Astrocyte (in vitro differentiated cells and primary cell): Measurements from ENCODE around the gene FAM83C. TPM values are rescaled to one million over a fixed set of nuclear protein-coding genes. Genes with fewer than 3 reads are reported as not detected.

Experiments
- DNase-seq: peaks from one replicate; pipeline ENCODE4 v3.0.0-alpha.2; 2010; ENCODE audit warnings: low read depth
- FAIRE-seq: peaks from 2 replicates; lab custom pipeline; 2011; peaks lifted over from hg19 to GRCh38; lab: Jason Lieb, UNC
- H2AFZ ChIP-seq: 2 replicates; pipeline ENCODE4 v1.6.0; 2012; ENCODE audit warnings: low read depth, low read length, inconsistent platforms
- H3K27ac ChIP-seq: 2 replicates; pipeline ENCODE4 v1.5.1; 2011; ENCODE audit warnings: low read depth, low read length, inconsistent platforms
- H3K27me3 ChIP-seq: 2 replicates; pipeline ENCODE4 v1.6.0; 2011; ENCODE audit warnings: low read length, inconsistent platforms; ENCODE audit not compliant: insufficient read depth
- H3K36me3 ChIP-seq: 2 replicates; pipeline ENCODE4 v1.5.1; 2011; ENCODE audit warnings: low read length, inconsistent platforms; ENCODE audit not compliant: insufficient read depth
- H3K4me1 ChIP-seq: 2 replicates; pipeline ENCODE4 v1.5.1; 2011; ENCODE audit warnings: low read length, inconsistent platforms; ENCODE audit not compliant: insufficient read depth
- H3K4me2 ChIP-seq: 2 replicates; pipeline ENCODE4 v1.6.0; 2012; ENCODE audit warnings: low read length, inconsistent platforms
- H3K4me3 ChIP-seq: 2 replicates; pipeline ENCODE4 v1.5.1; 2011; ENCODE audit warnings: low read depth, mild to moderate bottlenecking, low read length, inconsistent platforms; ENCODE audit not compliant: insufficient read depth
- H3K79me2 ChIP-seq: 2 replicates; pipeline ENCODE4 v1.6.0; 2012; ENCODE audit warnings: mild to moderate bottlenecking, low read length, inconsistent platforms; ENCODE audit not compliant: insufficient read depth
- H3K9ac ChIP-seq: 2 replicates; pipeline ENCODE4 v1.6.0; 2012; ENCODE audit warnings: mild to moderate bottlenecking, low read length, inconsistent platforms
- H3K9me3 ChIP-seq: 2 replicates; pipeline ENCODE4 v1.5.1; 2012; ENCODE audit warnings: low read depth, mild to moderate bottlenecking, low read length, inconsistent platforms; ENCODE audit not compliant: insufficient read depth
- H4K20me1 ChIP-seq: 2 replicates; pipeline ENCODE4 v1.6.0; 2012; ENCODE audit warnings: low read length, inconsistent platforms; ENCODE audit not compliant: insufficient read depth
- H3K27ac Mint-ChIP-seq: one replicate; pipeline ENCODE4 v1.8.0; 2021; ENCODE audit warnings: mild to moderate bottlenecking, mixed read lengths; ENCODE audit not compliant: unreplicated experiment
- H3K27me3 Mint-ChIP-seq: one replicate; pipeline ENCODE4 v1.8.0; 2021; ENCODE audit warnings: low read depth, mixed read lengths; ENCODE audit not compliant: unreplicated experiment
- H3K36me3 Mint-ChIP-seq: one replicate; pipeline ENCODE4 v1.8.0; 2021; ENCODE audit warnings: low read depth, mixed read lengths; ENCODE audit not compliant: unreplicated experiment
- H3K4me1 Mint-ChIP-seq: one replicate; pipeline ENCODE4 v1.8.0; 2021; ENCODE audit warnings: low read depth, mixed read lengths; ENCODE audit not compliant: unreplicated experiment
- H3K4me3 Mint-ChIP-seq: one replicate; pipeline ENCODE4 v1.8.0; 2021; ENCODE audit warnings: mild to moderate bottlenecking, moderate library complexity, mixed read lengths; ENCODE audit not compliant: unreplicated experiment
- H3K9me3 Mint-ChIP-seq: one replicate; pipeline ENCODE4 v1.8.0; 2021; ENCODE audit warnings: mild to moderate bottlenecking, mixed read lengths; ENCODE audit not compliant: unreplicated experiment
- EZH2 ChIP-seq: IDR thresholded peaks from 2 replicates; pipeline ENCODE4 v1.6.1; 2012; ENCODE audit warnings: mild to moderate bottlenecking, low read length, inconsistent platforms; ENCODE audit not compliant: insufficient read depth
- total RNA-seq: library from RNA; stranded (reverse); gene quantifications from 2 replicates; pipeline ENCODE4 v1.2.1, GENCODE V29; 2021
- TF ChIP-seq, protein P1 (sequence below): IDR thresholded peaks from 2 replicates; pipeline ENCODE4 v1.5.1; 2011; ENCODE audit warnings: low read depth, mild to moderate bottlenecking, inconsistent platforms, low read length, moderate library complexity; ENCODE audit not compliant: insufficient read depth

The FAM83C gene
- total RNA-seq, 1 donor from 2014 or later = not detected

DNA sequence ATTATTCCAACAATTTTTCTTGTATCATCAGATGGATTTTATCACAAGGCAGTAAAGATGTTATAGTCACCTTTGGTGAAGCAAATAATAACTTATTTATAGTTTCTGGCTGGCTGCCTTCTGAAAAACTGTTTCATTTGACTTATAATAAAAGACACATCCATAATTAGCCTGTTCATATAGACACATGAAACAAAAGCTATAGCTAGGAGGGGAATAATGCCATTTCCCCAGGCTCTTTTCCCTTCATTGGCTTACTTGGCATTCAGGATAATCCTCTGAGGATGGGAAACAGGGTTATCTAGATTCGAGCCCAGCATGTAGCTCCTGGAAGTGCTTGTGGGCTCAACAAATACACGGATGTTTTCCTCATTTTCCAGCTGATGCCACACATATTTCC lies 48.2 kb downstream of the FAM83C start:
- Histone ChIP-seq H3K9ac (no peak overlapping the region), H3K9me3 (no peaks in the 10 kb centered on the region), H4K20me1 (no peaks in the 10 kb centered on the region), H3K4me1 (no peaks in the 10 kb centered on the region), H3K79me2 (no peaks in the 10 kb centered on the region), H3K4me2 (no peak overlapping the region), H2AFZ (no peak overlapping the region), H3K4me3 (no peak overlapping the region), H3K27ac (no peak overlapping the region), H3K27me3 (peaks cover 22% of the 10 kb centered on the region), H3K36me3 (no peaks in the 10 kb centered on the region)
- FAIRE-seq (no peak), DNase-seq (no peak)
- TF ChIP-seq, protein P1, sequence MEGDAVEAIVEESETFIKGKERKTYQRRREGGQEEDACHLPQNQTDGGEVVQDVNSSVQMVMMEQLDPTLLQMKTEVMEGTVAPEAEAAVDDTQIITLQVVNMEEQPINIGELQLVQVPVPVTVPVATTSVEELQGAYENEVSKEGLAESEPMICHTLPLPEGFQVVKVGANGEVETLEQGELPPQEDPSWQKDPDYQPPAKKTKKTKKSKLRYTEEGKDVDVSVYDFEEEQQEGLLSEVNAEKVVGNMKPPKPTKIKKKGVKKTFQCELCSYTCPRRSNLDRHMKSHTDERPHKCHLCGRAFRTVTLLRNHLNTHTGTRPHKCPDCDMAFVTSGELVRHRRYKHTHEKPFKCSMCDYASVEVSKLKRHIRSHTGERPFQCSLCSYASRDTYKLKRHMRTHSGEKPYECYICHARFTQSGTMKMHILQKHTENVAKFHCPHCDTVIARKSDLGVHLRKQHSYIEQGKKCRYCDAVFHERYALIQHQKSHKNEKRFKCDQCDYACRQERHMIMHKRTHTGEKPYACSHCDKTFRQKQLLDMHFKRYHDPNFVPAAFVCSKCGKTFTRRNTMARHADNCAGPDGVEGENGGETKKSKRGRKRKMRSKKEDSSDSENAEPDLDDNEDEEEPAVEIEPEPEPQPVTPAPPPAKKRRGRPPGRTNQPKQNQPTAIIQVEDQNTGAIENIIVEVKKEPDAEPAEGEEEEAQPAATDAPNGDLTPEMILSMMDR = no peak
- no peak for TF ChIP-seq EZH2
- Mint-ChIP-seq H3K4me1 (peaks cover 18% of the 10 kb centered on the region), H3K27me3 (peaks cover 1% of the 10 kb centered on the region), H3K36me3 (peaks cover 3% of the 10 kb centered on the region), H3K27ac (no peak overlapping the region), H3K9me3 (peaks cover 2% of the 10 kb centered on the region), H3K4me3 (no peak overlapping the region)

DNA sequence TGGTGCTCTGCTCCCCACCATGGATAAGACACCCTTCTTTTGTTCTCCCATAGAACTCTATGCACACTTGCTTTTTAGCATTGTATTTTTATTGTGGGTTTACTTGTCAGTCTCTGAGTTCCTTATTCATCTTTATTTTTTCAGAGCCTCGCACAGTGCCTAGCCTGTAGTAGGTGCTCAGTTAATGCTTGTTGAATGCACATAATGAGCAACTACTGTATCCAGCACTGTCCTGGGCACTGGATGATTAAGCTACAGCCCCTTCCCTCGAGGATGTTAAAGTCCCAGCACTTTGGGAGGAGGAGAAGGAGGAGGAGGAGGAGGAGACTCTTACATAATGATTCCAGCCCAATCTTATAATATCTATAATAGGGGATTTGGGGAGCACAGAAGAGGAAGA lies 48.9 kb downstream of the FAM83C start:
- FAIRE-seq = no peak

DNA sequence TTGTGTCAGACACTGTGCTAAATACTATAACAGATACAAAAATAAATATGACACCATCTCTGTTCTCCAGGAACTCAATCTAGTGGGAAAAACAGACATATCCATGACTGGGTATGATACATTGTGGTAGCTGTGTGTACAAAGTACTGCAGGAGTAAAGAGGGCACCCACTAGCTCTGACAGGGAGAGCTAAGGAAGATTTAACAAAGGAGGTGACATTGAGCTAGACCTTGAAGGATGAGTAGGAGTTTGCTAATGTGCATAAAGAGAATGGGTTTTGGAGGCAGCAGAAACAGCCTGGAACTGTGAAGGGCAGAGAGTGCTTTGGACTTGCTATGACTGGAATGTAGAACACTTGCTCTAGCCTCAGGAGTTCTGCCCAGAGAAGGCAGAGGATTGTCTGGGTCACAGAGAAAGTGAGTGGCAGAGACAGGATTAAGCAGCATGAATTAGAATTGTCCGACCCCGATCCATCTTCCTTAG lies 51.4 kb downstream of the FAM83C start:
- no peak overlapping the region for H3K4me2 ChIP-seq

More for the DNA sequence above, 48.9 kb downstream of the FAM83C start:
- Mint-ChIP-seq H3K4me3 (no peak overlapping the region), H3K27me3 (peaks cover 5% of the 10 kb centered on the region), H3K9me3 (peaks cover 2% of the 10 kb centered on the region), H3K27ac (no peak overlapping the region), H3K36me3 (peaks cover 3% of the 10 kb centered on the region), H3K4me1 (peaks cover 14% of the 10 kb centered on the region)
- Histone ChIP-seq H3K27ac (no peak overlapping the region), H3K4me3 (no peak overlapping the region), H3K27me3 (peaks cover 22% of the 10 kb centered on the region), H3K79me2 (no peaks in the 10 kb centered on the region), H3K9me3 (no peaks in the 10 kb centered on the region), H3K36me3 (no peaks in the 10 kb centered on the region), H4K20me1 (no peaks in the 10 kb centered on the region), H3K4me2 (no peak overlapping the region), H3K9ac (no peak overlapping the region), H2AFZ (no peak overlapping the region), H3K4me1 (no peaks in the 10 kb centered on the region)
- DNase-seq = no peak
- TF ChIP-seq EZH2 = no peak
- TF ChIP-seq, protein P1 = no peak

More for the DNA sequence above, 51.4 kb downstream of the FAM83C start:
- H3K36me3 ChIP-seq = no peaks in the 10 kb centered on the region
- no peaks in the 10 kb centered on the region for H4K20me1 ChIP-seq
- TF ChIP-seq, protein P1 = no peak
- TF ChIP-seq EZH2 = no peak
- no peak overlapping the region for H3K27ac ChIP-seq
- no peaks in the 10 kb centered on the region for H3K9me3 ChIP-seq
- DNase-seq = no peak
- no peak overlapping the region for H3K4me3 ChIP-seq
- no peak overlapping the region for H3K9ac ChIP-seq
- Mint-ChIP-seq H3K4me1 (peaks cover 14% of the 10 kb centered on the region), H3K27me3 (peaks cover 13% of the 10 kb centered on the region), H3K36me3 (no peaks in the 10 kb centered on the region), H3K9me3 (peaks cover 8% of the 10 kb centered on the region), H3K27ac (peak overlapping the region; percentile 23), H3K4me3 (no peak overlapping the region)
- H3K27me3 ChIP-seq = peaks cover 22% of the 10 kb centered on the region
- H3K4me1 ChIP-seq = no peaks in the 10 kb centered on the region
- no peak overlapping the region for H2AFZ ChIP-seq
- FAIRE-seq = no peak
- H3K79me2 ChIP-seq = no peaks in the 10 kb centered on the region
